Thoracic aorta (tissue), 2 donors: ENCODE results near the gene ATP13A5. TPM values are rescaled to one million over a fixed set of nuclear protein-coding genes. Genes with fewer than 3 reads are reported as not detected.

Experiments used
- ATAC-seq: fragments of 150-250 bp; one replicate; pipeline ENCODE4 v1.8.0; 2017; ENCODE audit warnings: low read depth; ENCODE audit not compliant: insufficient number of reproducible peaks, low FRiP score
- DNase-seq: peaks from one replicate; pipeline ENCODE4 v3.0.0-alpha.2; 2020; ENCODE audit warnings: low spot score
- H3K27ac ChIP-seq, 2 donors: fragments of 200-600 bp; sonication (generic); 1 replicate in 1 of 2; 2 replicates in 1 of 2; pipeline ENCODE4 v1.5.1; 2016; ENCODE audit warnings: mild to moderate bottlenecking in 2 of 2, moderate library complexity in 2 of 2
- H3K27me3 ChIP-seq: fragments of 200-600 bp; sonication (generic); replicated peaks from 2 replicates; pipeline ENCODE4 v1.6.0; 2016; ENCODE audit warnings: mild to moderate bottlenecking; ENCODE audit not compliant: insufficient read depth
- H3K36me3 ChIP-seq: fragments of 200-600 bp; sonication (generic); one replicate; pipeline ENCODE4 v1.5.1; 2016
- H3K4me1 ChIP-seq, 2 donors: fragments of 200-600 bp; sonication (generic); 1 replicate in 1 of 2; 2 replicates in 1 of 2; pipeline versions ENCODE4 v1.5.1 to v1.6.0; 2016; ENCODE audit warnings: low read depth in 2 of 2, mild to moderate bottlenecking in 1 of 2; ENCODE audit not compliant: control insufficient read depth in 1 of 2
- H3K4me3 ChIP-seq: fragments of 200-600 bp; sonication (generic); 2 replicates; pipeline ENCODE4 v1.5.1; 2016; ENCODE audit warnings: mild to moderate bottlenecking
- H3K9me3 ChIP-seq: fragments of 200-600 bp; sonication (generic); 2 replicates; pipeline ENCODE4 v1.5.1; 2016
- total RNA-seq, 2 donors: library from RNA; depleted of rRNA; stranded (reverse); fragments of >200 nt; gene quantifications; one replicate each; pipeline versions ENCODE4 v1.1.0 to v1.2.3, GENCODE V29; 2016
- TF ChIP-seq, protein P1 (sequence below): fragments of 200-600 bp; sonication (generic); IDR thresholded peaks from one replicate; pipeline ENCODE4 v1.5.1; 2019; ENCODE audit warnings: antibody characterized with exemption

ATP13A5 gene
- total RNA-seq, 2 donors from 2014 or later: not detected

DNA sequence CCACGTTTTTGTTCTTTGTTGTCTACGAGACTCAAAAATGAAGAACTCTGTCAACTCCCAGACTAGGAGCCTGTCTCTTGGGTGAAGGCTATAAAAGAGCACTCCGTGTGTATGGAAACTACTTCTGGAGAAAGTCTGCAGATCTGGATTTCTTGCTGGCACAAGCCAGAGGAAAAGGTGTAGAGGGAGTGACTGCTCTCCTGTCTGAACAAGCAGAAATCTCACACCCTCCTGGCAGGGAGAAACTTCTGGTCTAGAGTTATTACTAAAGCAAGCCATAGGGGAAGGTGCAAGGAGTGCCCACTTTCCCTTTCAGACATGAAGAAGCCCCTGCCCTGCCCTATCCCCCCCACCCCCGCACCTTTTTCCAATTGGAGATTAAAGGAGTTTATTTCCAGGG is 128.1 kb downstream of the ATP13A5 start:
- Histone ChIP-seq H3K4me3 (no peak overlapping the region), H3K27ac (no peak overlapping the region), H3K36me3 (no peaks in the 10 kb centered on the region), H3K27me3 (no peaks in the 10 kb centered on the region), H3K9me3 (peaks cover 22% of the 10 kb centered on the region), H3K4me1 (no peaks in the 10 kb centered on the region)
- TF ChIP-seq, protein P1, sequence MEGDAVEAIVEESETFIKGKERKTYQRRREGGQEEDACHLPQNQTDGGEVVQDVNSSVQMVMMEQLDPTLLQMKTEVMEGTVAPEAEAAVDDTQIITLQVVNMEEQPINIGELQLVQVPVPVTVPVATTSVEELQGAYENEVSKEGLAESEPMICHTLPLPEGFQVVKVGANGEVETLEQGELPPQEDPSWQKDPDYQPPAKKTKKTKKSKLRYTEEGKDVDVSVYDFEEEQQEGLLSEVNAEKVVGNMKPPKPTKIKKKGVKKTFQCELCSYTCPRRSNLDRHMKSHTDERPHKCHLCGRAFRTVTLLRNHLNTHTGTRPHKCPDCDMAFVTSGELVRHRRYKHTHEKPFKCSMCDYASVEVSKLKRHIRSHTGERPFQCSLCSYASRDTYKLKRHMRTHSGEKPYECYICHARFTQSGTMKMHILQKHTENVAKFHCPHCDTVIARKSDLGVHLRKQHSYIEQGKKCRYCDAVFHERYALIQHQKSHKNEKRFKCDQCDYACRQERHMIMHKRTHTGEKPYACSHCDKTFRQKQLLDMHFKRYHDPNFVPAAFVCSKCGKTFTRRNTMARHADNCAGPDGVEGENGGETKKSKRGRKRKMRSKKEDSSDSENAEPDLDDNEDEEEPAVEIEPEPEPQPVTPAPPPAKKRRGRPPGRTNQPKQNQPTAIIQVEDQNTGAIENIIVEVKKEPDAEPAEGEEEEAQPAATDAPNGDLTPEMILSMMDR: no peak
- no peak for DNase-seq
- no peak for ATAC-seq

DNA sequence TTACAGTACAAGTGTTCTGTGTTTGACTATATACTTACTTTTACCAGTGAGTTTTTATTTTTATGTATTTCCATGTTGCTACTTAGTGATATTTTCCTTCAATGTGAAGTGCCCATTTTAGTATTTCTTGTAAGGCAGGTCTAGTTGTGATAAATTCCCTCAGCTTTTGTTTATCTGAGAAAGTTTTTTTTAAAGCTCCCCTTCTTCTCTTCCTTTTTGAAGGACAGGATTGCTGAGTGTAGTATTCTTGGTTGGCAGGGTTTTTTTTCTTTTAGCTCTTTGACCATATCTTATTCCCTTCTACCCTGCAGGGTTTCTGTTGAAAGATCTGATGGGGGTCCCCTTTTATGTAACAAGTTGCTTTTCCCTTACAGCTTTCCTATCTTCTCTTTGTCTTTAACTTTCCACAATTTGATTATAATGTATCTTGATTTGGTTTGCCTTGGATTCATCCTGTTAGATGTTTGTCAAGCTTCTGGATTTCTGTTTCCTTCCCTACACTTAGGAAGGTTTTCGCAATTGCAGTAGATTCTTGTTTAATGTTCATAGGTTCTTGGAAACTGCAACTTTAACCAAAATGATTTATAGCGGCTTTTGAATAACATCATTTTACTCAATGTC is 129.6 kb downstream of the ATP13A5 start:
- ATAC-seq (no peak), DNase-seq (no peak)
- TF ChIP-seq, protein P1: no peak
- no peaks in the 10 kb centered on the region for H3K4me1 ChIP-seq
- H3K36me3 ChIP-seq: no peaks in the 10 kb centered on the region
- no peak overlapping the region for H3K27ac ChIP-seq
- no peak overlapping the region for H3K4me3 ChIP-seq
- no peaks in the 10 kb centered on the region for H3K27me3 ChIP-seq
- peaks cover 22% of the 10 kb centered on the region for H3K9me3 ChIP-seq

DNA sequence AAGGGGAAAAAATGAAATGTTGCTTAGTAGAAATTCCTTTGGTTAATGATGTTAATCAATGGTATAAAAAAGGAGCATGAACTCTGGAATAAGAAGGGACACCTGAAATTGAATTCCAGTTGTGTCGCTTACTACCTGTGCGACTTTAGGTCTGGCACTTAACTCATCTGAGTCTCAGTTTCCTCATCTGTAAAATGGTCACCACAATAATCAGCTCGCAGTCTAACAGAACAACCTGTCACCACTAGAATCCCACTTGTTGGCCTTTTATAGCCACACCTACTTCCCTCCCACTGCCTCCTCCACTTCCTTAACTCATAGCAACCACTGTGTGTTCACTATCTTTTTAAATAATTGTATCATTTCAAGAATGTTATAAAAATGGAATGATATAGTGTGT is 135.0 kb downstream of the ATP13A5 start:
- Histone ChIP-seq H3K36me3 (no peaks in the 10 kb centered on the region), H3K27me3 (no peaks in the 10 kb centered on the region), H3K4me1 (no peaks in the 10 kb centered on the region), H3K4me3 (no peak overlapping the region), H3K27ac (no peak overlapping the region), H3K9me3 (peaks cover 6% of the 10 kb centered on the region)
- TF ChIP-seq, protein P1: no peak
- DNase-seq: no peak
- no peak for ATAC-seq

DNA sequence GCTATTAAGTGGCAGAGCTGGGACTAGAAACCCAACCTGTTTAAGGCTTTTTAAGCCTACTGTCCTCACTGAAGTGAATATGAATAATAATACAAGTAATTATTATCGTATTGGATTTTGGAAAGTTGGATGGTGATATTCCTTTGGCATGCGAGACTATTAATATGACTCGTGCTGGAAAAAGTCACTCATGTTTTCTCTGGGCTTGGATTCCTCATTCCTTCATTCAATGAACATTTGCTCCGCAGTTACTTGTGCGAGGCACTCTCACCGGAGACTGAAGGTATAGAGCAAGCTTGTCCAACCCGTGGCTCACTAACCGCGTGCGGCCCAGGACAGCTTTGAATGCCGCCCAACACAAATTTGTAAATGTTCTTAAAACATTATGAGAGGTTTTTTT is 136.8 kb downstream of the ATP13A5 start:
- Histone ChIP-seq H3K9me3 (no peaks in the 10 kb centered on the region), H3K36me3 (no peaks in the 10 kb centered on the region), H3K27ac (peak overlapping the region; percentile 72 to 76), H3K27me3 (no peaks in the 10 kb centered on the region), H3K4me3 (peak overlapping the region; percentile 72), H3K4me1 (no peaks in the 10 kb centered on the region)
- TF ChIP-seq, protein P1: no peak
- no peak for DNase-seq
- no peak for ATAC-seq

DNA sequence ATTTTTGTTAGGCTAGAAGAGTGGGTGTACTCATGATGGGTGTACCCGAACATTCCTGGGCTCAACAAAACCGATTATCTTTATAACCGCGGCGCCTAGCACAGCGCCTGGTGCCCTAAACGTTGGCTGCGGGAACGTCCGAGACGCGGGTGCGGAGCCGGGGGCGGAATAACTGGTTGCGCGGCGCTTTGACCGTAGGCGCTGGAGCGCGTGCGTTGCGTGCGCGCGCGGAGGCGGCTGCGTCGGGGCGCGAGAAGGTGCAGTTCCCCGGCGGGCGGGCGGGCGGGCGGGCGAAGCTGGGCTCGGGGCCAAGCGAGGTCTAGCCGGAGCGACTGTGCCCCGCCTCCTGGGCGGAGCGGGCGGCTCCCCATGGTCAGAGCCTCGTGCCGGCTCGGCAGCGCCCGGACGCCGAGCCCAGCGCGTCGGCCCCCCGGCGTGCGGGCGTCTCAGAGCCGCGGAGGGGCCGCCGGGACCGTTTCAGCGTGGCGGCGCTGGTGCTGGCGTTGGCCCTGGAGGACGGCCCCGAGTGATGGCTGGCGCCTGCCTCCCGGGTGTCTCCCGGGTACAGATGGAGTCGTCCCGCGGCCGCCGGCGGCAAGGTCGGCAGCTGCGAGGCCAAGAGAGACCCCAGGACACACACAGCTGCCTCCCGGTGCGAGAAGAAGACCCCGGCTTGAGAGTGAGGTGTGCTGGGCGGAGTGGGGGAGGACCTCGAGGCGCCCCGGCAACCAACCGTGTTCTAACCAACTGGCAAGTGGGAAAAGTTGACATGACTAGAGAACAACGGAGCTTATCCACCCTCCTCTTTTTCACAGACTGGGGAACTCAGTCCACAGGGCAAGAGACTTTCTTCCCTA is 137.5 kb downstream of the ATP13A5 start, which contains the start of gene PLAAT1:
Gene PLAAT1, plus strand, starts transcription at position 373 of the 857 bp plus-strand sequence. CDS start 14,429 bp downstream, outside the sequence.
- ATAC-seq: no peak
- H3K9me3 ChIP-seq: no peaks in the 10 kb centered on the region
- peak within 1 kb of the TSS; percentile 72 for H3K4me3 ChIP-seq
- DNase-seq: no peak
- TF ChIP-seq, protein P1: no peak
- H3K4me1 ChIP-seq: no peaks in the 10 kb centered on the region
- peak within 1 kb of the TSS; percentile 72 to 76 for H3K27ac ChIP-seq
- no peaks in the 10 kb centered on the region for H3K36me3 ChIP-seq
- H3K27me3 ChIP-seq: no peaks in the 10 kb centered on the region
